ENCODE results near the gene EFEMP2.
A peak's percentile ranks its signal among the peaks of the same experiment; 100 is the strongest.
"Not testable (repeated sequence)": the region's sequence is repeated elsewhere in the genome, so short reads cannot be mapped to it uniquely, and the experiment has no call there.

The EFEMP2 gene

DNA sequence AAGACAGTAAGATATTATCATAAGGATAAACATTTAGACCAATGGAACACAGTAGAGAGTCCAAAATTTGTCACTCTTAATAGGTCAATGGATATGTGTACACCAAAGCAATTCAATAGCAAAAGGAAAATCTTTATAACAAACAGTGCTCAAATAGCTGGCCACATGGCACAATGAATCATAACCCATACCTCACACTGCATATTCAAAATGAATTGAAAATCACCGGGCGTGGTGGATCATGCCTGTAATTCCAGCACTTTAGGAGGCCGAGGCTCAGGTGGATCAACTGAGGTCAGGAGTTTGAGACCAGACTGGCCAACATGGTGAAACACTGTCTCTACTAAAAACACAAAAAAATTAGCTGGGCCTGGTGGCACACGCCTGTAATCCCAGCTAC lies 30.5 kb downstream of the EFEMP2 start:
- DNase-seq (ENCODE audit: low read depth, low spot score) = no peak
- no peak for TF ChIP-seq ZNF274 (IDR thresholded peaks at IDR 0.05; ENCODE audit: low read depth, low read length)
- no peak for TF ChIP-seq SUZ12 (IDR thresholded peaks at IDR 0.05; ENCODE audit: extremely low read depth, insufficient read depth, insufficient read length)
- TF ChIP-seq YY1 (IDR thresholded peaks at IDR 0.05; ENCODE audit: insufficient read depth, insufficient read length) = no peak
- H3K27me3 ChIP-seq (ENCODE audit: insufficient read depth, insufficient read length) = no peaks in the 10 kb centered on the region

DNA sequence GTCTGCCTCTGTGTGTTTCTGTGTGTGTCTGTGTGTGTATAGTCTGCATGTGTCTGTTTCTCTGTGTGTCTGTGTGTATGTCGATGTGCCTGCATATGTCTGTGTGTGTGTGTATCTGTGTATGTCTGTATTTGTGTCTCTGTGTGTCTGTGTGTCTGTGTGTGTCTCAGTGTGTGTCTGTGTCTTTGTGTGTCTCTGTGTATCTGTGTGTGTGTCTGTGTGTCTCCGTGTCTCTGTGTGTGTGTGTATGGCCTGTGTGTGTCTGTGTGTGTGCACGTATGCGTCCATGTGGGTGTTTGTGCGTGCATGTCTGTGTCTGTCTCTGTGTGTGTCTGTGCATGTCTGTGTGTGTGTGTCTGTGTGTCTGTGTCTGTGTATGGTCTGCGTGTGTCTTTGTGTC lies 38.4 kb downstream of the EFEMP2 start:
- H3K4me1 ChIP-seq (ENCODE audit: insufficient read depth, insufficient read length) = peaks cover 6% of the 10 kb centered on the region
- peak overlapping the region; percentile 66 for H3K4me3 ChIP-seq (ENCODE audit: insufficient read length, low read depth)
- H3K27me3 ChIP-seq (ENCODE audit: insufficient read depth, insufficient read length) = peaks cover 4% of the 10 kb centered on the region
- H3K9me3 ChIP-seq (ENCODE audit: insufficient read depth, low read length) = peaks cover 6% of the 10 kb centered on the region; the same call in 1 of the 2 replicates
- TF ChIP-seq ZNF274 (IDR thresholded peaks at IDR 0.05; ENCODE audit: low read depth, low read length) (no peak), YY1 (IDR thresholded peaks at IDR 0.05; ENCODE audit: insufficient read depth, insufficient read length) (no peak), SUZ12 (IDR thresholded peaks at IDR 0.05; ENCODE audit: extremely low read depth, insufficient read depth, insufficient read length) (no peak)
- H3K9ac ChIP-seq (ENCODE audit: insufficient read length, low read depth) = peak overlapping the region; percentile 69
- no peak for DNase-seq (ENCODE audit: low read depth, low spot score)
- H3K36me3 ChIP-seq (ENCODE audit: insufficient read depth, insufficient read length, low read length) = no peaks in the 10 kb centered on the region

More for the DNA sequence above, 30.5 kb downstream of the EFEMP2 start:
- Histone ChIP-seq H3K4me1 (ENCODE audit: insufficient read depth, insufficient read length) (no peaks in the 10 kb centered on the region), H3K4me3 (ENCODE audit: insufficient read length, low read depth) (no peak overlapping the region), H3K36me3 (ENCODE audit: insufficient read depth, insufficient read length, low read length) (no peaks in the 10 kb centered on the region), H3K9ac (ENCODE audit: insufficient read length, low read depth) (no peak overlapping the region), H3K9me3 (ENCODE audit: insufficient read depth, low read length) (no peaks in the 10 kb centered on the region)

DNA sequence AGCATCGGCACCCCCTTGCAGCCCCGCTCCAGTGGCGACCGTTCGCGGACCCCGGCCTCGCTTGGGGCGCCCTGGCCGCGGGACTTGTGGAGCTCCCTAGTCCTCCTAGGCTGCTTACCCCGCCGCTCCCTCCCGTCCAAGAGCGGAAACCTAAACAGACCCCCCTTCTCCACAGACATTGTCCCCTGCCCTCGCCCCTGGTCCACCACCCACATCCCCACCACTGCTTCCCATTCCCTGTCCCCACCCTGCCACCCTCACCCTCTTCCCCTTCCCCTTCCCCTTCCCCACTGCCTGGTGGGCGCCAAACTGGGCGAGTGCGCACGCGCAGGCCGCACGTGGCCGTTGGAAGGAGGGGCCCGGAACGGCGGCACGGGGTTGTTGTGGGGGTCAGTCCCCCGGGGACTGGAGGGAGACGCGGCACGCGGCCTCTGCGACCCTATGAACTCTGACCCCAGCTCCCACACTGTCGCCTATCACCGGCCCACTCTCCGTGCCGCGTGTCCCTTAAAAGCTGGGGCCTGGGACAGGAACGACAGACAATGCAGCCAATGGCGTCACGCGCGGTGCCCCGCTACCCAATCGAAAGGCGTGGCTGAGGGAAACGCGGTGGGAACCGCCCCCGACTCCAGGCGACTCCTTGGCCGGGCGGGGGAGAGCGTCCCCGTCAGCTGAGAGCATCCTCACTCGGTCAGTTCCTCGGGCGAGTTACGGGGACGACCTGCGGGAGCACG lies 39.1 kb downstream of the EFEMP2 start, which contains the start of gene SNX32:
TSS of gene SNX32 (plus strand) at position 667 of the 734 bp plus-strand sequence. CDS start 103 bp downstream, outside the sequence.
- DNase-seq (ENCODE audit: low read depth, low spot score) = peak; percentile 91
- Histone ChIP-seq H3K27me3 (ENCODE audit: insufficient read depth, insufficient read length) (peaks cover 4% of the 10 kb centered on the region), H3K4me3 (ENCODE audit: insufficient read length, low read depth) (peak within 1 kb of the TSS; percentile 66), H3K4me1 (ENCODE audit: insufficient read depth, insufficient read length) (peaks cover 6% of the 10 kb centered on the region), H3K36me3 (ENCODE audit: insufficient read depth, insufficient read length, low read length) (no peaks in the 10 kb centered on the region), H3K9ac (ENCODE audit: insufficient read length, low read depth) (peak within 1 kb of the TSS; percentile 80), H3K9me3 (ENCODE audit: insufficient read depth, low read length) (peaks cover 6% of the 10 kb centered on the region; the same call in 1 of the 2 replicates)
- TF ChIP-seq YY1 (IDR thresholded peaks at IDR 0.05; ENCODE audit: insufficient read depth, insufficient read length) (no peak), SUZ12 (IDR thresholded peaks at IDR 0.05; ENCODE audit: extremely low read depth, insufficient read depth, insufficient read length) (no peak), ZNF274 (IDR thresholded peaks at IDR 0.05; ENCODE audit: low read depth, low read length) (no peak)

DNA sequence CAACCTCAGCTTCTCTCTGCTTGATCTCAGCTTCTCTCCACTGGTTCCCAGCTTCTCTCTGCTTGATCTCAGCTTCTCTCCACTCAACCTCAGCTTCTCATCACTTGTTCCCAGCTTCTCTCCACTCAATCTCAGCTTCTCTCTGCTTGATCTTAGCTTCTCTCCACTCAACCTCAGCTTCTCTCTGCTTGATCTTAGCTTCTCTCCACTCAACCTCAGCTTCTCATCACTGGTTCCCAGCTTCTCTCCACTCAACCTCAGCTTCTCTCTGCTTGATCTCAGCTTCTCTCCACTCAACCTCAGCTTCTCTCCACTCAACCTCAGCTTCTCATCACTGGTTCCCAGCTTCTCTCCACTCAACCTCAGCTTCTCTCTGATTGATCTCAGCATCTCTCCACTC lies 40.4 kb downstream of the EFEMP2 start:
- not testable (repeated sequence) for H3K9ac ChIP-seq (ENCODE audit: insufficient read length, low read depth); H3K36me3 ChIP-seq (ENCODE audit: insufficient read depth, insufficient read length, low read length); H3K4me3 ChIP-seq (ENCODE audit: insufficient read length, low read depth); DNase-seq (ENCODE audit: low read depth, low spot score); H3K9me3 ChIP-seq (ENCODE audit: insufficient read depth, low read length); H3K27me3 ChIP-seq (ENCODE audit: insufficient read depth, insufficient read length); H3K4me1 ChIP-seq (ENCODE audit: insufficient read depth, insufficient read length)

DNA sequence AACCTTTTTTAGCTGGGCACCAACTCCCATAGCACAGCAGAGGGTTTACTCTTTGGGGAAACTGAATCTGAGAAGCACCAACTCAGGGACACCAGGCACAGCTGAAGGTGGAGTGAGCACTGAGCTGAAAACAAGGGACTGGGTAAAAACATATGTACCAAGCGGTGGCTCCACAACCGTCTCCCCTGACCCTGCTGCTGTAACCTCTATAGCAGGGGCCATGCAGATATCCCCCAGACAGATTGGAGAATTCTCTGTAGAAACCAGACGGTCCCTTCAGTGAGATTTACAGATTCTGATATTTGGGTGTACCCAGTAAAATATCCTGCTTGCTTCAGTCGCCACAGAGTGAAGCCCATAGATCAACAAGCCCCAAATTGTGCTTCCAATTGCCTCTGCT lies 43.1 kb downstream of the EFEMP2 start:
- Histone ChIP-seq H3K36me3 (ENCODE audit: insufficient read depth, insufficient read length, low read length) (no peaks in the 10 kb centered on the region), H3K9me3 (ENCODE audit: insufficient read depth, low read length) (peaks cover 6% of the 10 kb centered on the region; the same call in 1 of the 2 replicates), H3K4me3 (ENCODE audit: insufficient read length, low read depth) (no peak overlapping the region), H3K4me1 (ENCODE audit: insufficient read depth, insufficient read length) (peaks cover 4% of the 10 kb centered on the region), H3K9ac (ENCODE audit: insufficient read length, low read depth) (no peak overlapping the region), H3K27me3 (ENCODE audit: insufficient read depth, insufficient read length) (peaks cover 4% of the 10 kb centered on the region)
- TF ChIP-seq SUZ12 (IDR thresholded peaks at IDR 0.05; ENCODE audit: extremely low read depth, insufficient read depth, insufficient read length) (no peak), YY1 (IDR thresholded peaks at IDR 0.05; ENCODE audit: insufficient read depth, insufficient read length) (no peak), ZNF274 (IDR thresholded peaks at IDR 0.05; ENCODE audit: low read depth, low read length) (no peak)
- no peak for DNase-seq (ENCODE audit: low read depth, low spot score)

DNA sequence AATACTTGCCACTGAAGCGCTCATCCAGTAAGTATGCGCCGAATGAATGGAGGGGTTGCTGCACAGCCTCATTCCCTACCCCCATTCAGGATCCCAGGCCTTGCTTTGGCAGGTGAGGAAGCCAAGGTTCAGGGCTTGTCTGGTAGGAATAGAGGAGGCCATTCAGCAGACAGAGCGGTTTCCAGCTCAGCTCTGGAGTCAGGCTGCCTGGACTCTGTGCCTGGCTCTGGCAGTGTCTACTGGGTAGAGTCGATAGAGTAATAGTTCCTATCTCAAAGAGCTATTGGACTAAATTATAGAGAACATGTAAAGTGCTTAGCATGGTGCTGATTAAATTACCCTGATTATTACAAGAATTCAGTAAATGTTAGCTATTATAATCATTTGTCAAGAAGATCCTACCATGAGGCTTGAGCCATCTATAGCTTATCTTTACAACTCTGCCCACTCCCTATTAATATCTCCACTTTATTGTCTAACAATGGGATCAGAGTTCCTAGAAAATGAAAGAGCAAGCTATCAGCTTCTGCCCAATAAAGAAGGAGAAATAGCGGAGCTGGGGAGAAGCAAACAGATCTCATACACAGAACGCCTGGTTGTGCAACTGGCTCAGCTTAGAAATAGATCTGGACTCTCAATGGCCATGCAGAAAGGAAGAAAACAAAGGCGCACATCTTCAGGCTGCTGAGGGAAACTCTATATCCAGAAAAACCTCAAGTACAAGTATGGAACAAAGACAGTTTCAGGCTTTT lies 45.4 kb downstream of the EFEMP2 start:
- Histone ChIP-seq H3K27me3 (ENCODE audit: insufficient read depth, insufficient read length) (no peaks in the 10 kb centered on the region), H3K36me3 (ENCODE audit: insufficient read depth, insufficient read length, low read length) (no peaks in the 10 kb centered on the region), H3K9ac (ENCODE audit: insufficient read length, low read depth) (no peak overlapping the region), H3K9me3 (ENCODE audit: insufficient read depth, low read length) (no peaks in the 10 kb centered on the region), H3K4me1 (ENCODE audit: insufficient read depth, insufficient read length) (no peaks in the 10 kb centered on the region), H3K4me3 (ENCODE audit: insufficient read length, low read depth) (no peak overlapping the region)
- DNase-seq (ENCODE audit: low read depth, low spot score) = no peak
- TF ChIP-seq YY1 (IDR thresholded peaks at IDR 0.05; ENCODE audit: insufficient read depth, insufficient read length) = no peak
- TF ChIP-seq SUZ12 (IDR thresholded peaks at IDR 0.05; ENCODE audit: extremely low read depth, insufficient read depth, insufficient read length) = no peak
- TF ChIP-seq ZNF274 (IDR thresholded peaks at IDR 0.05; ENCODE audit: low read depth, low read length) = no peak

DNA sequence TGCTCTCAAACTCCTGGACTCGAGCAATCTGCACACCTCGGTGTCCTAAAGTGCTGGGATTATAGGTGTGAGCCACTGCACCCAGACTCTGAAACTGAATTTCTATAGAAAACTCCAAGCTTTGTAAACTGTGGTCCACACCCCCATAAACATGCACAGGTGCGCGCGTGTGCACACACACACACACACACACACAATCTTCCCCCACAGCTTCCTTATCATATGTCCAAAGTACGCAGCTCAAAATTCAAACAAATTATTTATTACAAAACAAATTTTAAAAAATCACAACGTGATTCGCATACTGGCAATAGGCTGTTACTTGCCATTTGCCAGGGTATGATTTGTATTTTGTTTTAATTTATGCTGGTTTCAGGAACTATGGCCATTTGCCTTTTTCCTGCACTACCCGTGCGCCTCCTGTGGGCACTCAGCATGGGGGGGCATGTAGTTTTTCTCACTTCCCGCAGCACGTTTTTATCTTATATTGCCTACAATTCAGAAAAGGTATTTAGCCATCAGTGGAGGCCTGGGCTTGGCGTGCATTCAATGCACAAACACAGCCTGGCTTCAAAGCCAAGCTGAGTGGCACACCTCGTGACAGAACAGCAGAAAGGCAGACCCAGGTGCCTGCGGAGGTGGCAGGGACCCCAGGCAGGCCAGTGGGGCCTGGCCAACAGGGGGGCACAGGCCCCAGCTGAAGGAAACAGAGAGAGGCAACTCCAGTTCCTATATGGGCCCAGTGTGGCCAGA lies 49.6 kb downstream of the EFEMP2 start:
- Histone ChIP-seq H3K4me3 (ENCODE audit: insufficient read length, low read depth) (no peak overlapping the region), H3K27me3 (ENCODE audit: insufficient read depth, insufficient read length) (peaks cover under 1% of the 10 kb centered on the region), H3K4me1 (ENCODE audit: insufficient read depth, insufficient read length) (peaks cover 3% of the 10 kb centered on the region), H3K36me3 (ENCODE audit: insufficient read depth, insufficient read length, low read length) (no peaks in the 10 kb centered on the region), H3K9ac (ENCODE audit: insufficient read length, low read depth) (no peak overlapping the region), H3K9me3 (ENCODE audit: insufficient read depth, low read length) (peaks cover 7% of the 10 kb centered on the region; the same call in 1 of the 2 replicates)
- TF ChIP-seq SUZ12 (IDR thresholded peaks at IDR 0.05; ENCODE audit: extremely low read depth, insufficient read depth, insufficient read length) = no peak
- no peak for TF ChIP-seq ZNF274 (IDR thresholded peaks at IDR 0.05; ENCODE audit: low read depth, low read length)
- TF ChIP-seq YY1 (IDR thresholded peaks at IDR 0.05; ENCODE audit: insufficient read depth, insufficient read length) = no peak
- DNase-seq (ENCODE audit: low read depth, low spot score) = no peak
